GM23338 (cell line): ENCODE results near the gene MYO3B. TPM values are rescaled to one million over a fixed set of nuclear protein-coding genes. Genes with fewer than 3 reads are reported as not detected.

Experiments used
- ATAC-seq: fragments of 200-7000 bp; cut with Tn5 transposase; 3 replicates; pipeline ENCODE4 v1.9.1; 2020
- DNase-seq: peaks from one replicate; pipeline ENCODE4 v3.0.0-alpha.2; 2015; ENCODE audit warnings: low spot score
- H2AFZ ChIP-seq: fragments of 200-600 bp; sonication (generic); 2 replicates; pipeline ENCODE4 v1.8.0; 2016; ENCODE audit warnings: antibody characterized with exemption, mild to moderate bottlenecking, moderate library complexity
- H3F3A ChIP-seq: fragments of 200-600 bp; sonication (generic); replicated peaks from 2 replicates; pipeline ENCODE4 v1.8.0; 2017; ENCODE audit warnings: antibody characterized with exemption, mixed run types, low read depth
- H3K27ac ChIP-seq: fragments of 200-600 bp; sonication (generic); 2 replicates; pipeline ENCODE4 v1.6.1; 2016; ENCODE audit warnings: low read depth
- H3K27me3 ChIP-seq: fragments of 200-600 bp; sonication (generic); 2 replicates; pipeline ENCODE4 v1.8.0; 2016; ENCODE audit warnings: mild to moderate bottlenecking, mixed run types, moderate library complexity; ENCODE audit not compliant: insufficient read depth
- H3K36me3 ChIP-seq: fragments of 200-600 bp; sonication (generic); 2 replicates; pipeline ENCODE4 v1.8.0; 2016; ENCODE audit warnings: mild to moderate bottlenecking; ENCODE audit not compliant: insufficient read depth
- H3K4me1 ChIP-seq: fragments of 200-600 bp; sonication (generic); 2 replicates; pipeline ENCODE4 v1.8.0; 2016; ENCODE audit warnings: mild to moderate bottlenecking, moderate library complexity; ENCODE audit not compliant: insufficient read depth
- H3K4me2 ChIP-seq: fragments of 200-600 bp; sonication (generic); 2 replicates; pipeline ENCODE4 v1.7.1; 2017; ENCODE audit warnings: mixed run types
- H3K4me3 ChIP-seq: fragments of 200-600 bp; sonication (generic); 2 replicates; pipeline ENCODE4 v1.6.1; 2016; ENCODE audit warnings: mixed run types
- H3K79me2 ChIP-seq: fragments of 200-600 bp; sonication (generic); replicated peaks from 2 replicates; pipeline ENCODE4 v1.8.0; 2017; ENCODE audit warnings: mild to moderate bottlenecking; ENCODE audit not compliant: insufficient read depth
- H3K9me2 ChIP-seq: fragments of 200-600 bp; sonication (generic); 2 replicates; pipeline ENCODE4 v1.8.0; 2017; ENCODE audit not compliant: insufficient read depth
- H4K20me1 ChIP-seq: fragments of 200-600 bp; sonication (generic); replicated peaks from 2 replicates; pipeline ENCODE4 v1.8.0; 2017; ENCODE audit warnings: mild to moderate bottlenecking; ENCODE audit not compliant: insufficient read depth
- H3K27ac Mint-ChIP-seq: 2 replicates; pipeline ENCODE4 v1.8.0; 2020; ENCODE audit warnings: inconsistent platforms, mild to moderate bottlenecking, moderate library complexity, mixed read lengths
- H3K27me3 Mint-ChIP-seq: 3 replicates; pipeline ENCODE4 v1.8.0; 2022; ENCODE audit warnings: low read depth, mild to moderate bottlenecking, moderate library complexity, mixed read lengths, inconsistent platforms; ENCODE audit not compliant: insufficient read depth, poor library complexity
- H3K36me3 Mint-ChIP-seq: 3 replicates; pipeline ENCODE4 v1.8.0; 2021; ENCODE audit warnings: low read depth, mild to moderate bottlenecking, inconsistent platforms, moderate library complexity, mixed read lengths
- H3K4me1 Mint-ChIP-seq: 3 replicates; pipeline ENCODE4 v1.8.0; 2020; ENCODE audit warnings: mild to moderate bottlenecking, inconsistent platforms, mixed read lengths
- H3K4me3 Mint-ChIP-seq: 3 replicates; pipeline ENCODE4 v1.8.0; 2021; ENCODE audit warnings: moderate library complexity, mild to moderate bottlenecking, inconsistent platforms, mixed read lengths
- H3K9me3 Mint-ChIP-seq: 3 replicates; pipeline ENCODE4 v1.8.0; 2020; ENCODE audit warnings: moderate library complexity, mild to moderate bottlenecking, inconsistent platforms, mixed read lengths
- JUNB ChIP-seq: IDR thresholded peaks from one replicate; pipeline ENCODE4 v1.6.1; 2016; ENCODE audit warnings: antibody characterized with exemption; ENCODE audit not compliant: unreplicated experiment
- ZNF114 ChIP-seq: fragments of 250-450 bp; sonication (Bioruptor Pico); IDR thresholded peaks from 2 replicates; pipeline ENCODE4 v1.5.0; 2020; ENCODE audit warnings: mild to moderate bottlenecking, moderate library complexity
- ZNF462 ChIP-seq: fragments of 250-450 bp; sonication (Bioruptor Pico); IDR thresholded peaks from 2 replicates; pipeline ENCODE4 v1.5.0; 2020; ENCODE audit warnings: mild to moderate bottlenecking, moderate library complexity
- polyA plus RNA-seq: library from polyadenylated mRNA; unstranded; fragments of >200 nt; fragmentation: Nextera tagmentation; extraction: Ambion mirVana; gene quantifications from 2 replicates; pipeline ENCODE4 v1.2.1, GENCODE V29; 2016
- total RNA-seq: library from RNA; depleted of rRNA; stranded (reverse); fragments of >200 nt; shearing (Covaris generic); gene quantifications from 2 replicates; pipeline ENCODE4 v1.2.3, GENCODE V29; 2014
- TF ChIP-seq, protein P1 (sequence below): IDR thresholded peaks from one replicate; pipeline ENCODE4 v1.6.1; 2018; ENCODE audit warnings: antibody characterized with exemption; ENCODE audit not compliant: unreplicated experiment
- TF ChIP-seq, protein P2 (sequence below): IDR thresholded peaks from 2 replicates; pipeline ENCODE4 v1.6.1; 2016; ENCODE audit warnings: antibody characterized with exemption

Gene MYO3B
- total and polyA plus RNA-seq, 2 experiments from 2014 or later: 0.42 TPM; not detected in 1

GRCh38 chr2:170284205-170284604 is 106.3 kb downstream of the MYO3B start:
- H4K20me1 ChIP-seq: no peaks in the 10 kb centered on the region
- Mint-ChIP-seq H3K9me3 (no peaks in the 10 kb centered on the region), H3K4me1 (peaks cover 3% of the 10 kb centered on the region; the same call in 1 of the 3 replicates), H3K36me3 (no peaks in the 10 kb centered on the region), H3K27me3 (no peaks in the 10 kb centered on the region), H3K27ac (no peak overlapping the region), H3K4me3 (no peak overlapping the region)
- no peak overlapping the region for H3K4me3 ChIP-seq
- no peaks in the 10 kb centered on the region for H3K4me1 ChIP-seq
- H3F3A ChIP-seq: no peaks in the 10 kb centered on the region
- H3K36me3 ChIP-seq: no peaks in the 10 kb centered on the region
- no peak overlapping the region for H2AFZ ChIP-seq
- DNase-seq (no peak), ATAC-seq (no peak)
- TF ChIP-seq JUNB: no peak
- TF ChIP-seq, protein P1, sequence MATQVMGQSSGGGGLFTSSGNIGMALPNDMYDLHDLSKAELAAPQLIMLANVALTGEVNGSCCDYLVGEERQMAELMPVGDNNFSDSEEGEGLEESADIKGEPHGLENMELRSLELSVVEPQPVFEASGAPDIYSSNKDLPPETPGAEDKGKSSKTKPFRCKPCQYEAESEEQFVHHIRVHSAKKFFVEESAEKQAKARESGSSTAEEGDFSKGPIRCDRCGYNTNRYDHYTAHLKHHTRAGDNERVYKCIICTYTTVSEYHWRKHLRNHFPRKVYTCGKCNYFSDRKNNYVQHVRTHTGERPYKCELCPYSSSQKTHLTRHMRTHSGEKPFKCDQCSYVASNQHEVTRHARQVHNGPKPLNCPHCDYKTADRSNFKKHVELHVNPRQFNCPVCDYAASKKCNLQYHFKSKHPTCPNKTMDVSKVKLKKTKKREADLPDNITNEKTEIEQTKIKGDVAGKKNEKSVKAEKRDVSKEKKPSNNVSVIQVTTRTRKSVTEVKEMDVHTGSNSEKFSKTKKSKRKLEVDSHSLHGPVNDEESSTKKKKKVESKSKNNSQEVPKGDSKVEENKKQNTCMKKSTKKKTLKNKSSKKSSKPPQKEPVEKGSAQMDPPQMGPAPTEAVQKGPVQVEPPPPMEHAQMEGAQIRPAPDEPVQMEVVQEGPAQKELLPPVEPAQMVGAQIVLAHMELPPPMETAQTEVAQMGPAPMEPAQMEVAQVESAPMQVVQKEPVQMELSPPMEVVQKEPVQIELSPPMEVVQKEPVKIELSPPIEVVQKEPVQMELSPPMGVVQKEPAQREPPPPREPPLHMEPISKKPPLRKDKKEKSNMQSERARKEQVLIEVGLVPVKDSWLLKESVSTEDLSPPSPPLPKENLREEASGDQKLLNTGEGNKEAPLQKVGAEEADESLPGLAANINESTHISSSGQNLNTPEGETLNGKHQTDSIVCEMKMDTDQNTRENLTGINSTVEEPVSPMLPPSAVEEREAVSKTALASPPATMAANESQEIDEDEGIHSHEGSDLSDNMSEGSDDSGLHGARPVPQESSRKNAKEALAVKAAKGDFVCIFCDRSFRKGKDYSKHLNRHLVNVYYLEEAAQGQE: no peak
- TF ChIP-seq ZNF462 (CRISPR knock-in tag): no peak
- TF ChIP-seq, protein P2, sequence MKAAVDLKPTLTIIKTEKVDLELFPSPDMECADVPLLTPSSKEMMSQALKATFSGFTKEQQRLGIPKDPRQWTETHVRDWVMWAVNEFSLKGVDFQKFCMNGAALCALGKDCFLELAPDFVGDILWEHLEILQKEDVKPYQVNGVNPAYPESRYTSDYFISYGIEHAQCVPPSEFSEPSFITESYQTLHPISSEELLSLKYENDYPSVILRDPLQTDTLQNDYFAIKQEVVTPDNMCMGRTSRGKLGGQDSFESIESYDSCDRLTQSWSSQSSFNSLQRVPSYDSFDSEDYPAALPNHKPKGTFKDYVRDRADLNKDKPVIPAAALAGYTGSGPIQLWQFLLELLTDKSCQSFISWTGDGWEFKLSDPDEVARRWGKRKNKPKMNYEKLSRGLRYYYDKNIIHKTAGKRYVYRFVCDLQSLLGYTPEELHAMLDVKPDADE: no peak
- TF ChIP-seq ZNF114 (CRISPR knock-in tag): no peak
- H3K4me2 ChIP-seq: no peak overlapping the region
- H3K27me3 ChIP-seq: peaks cover 7% of the 10 kb centered on the region; the same call in 1 of the 2 replicates
- no peaks in the 10 kb centered on the region for H3K9me2 ChIP-seq
- no peaks in the 10 kb centered on the region for H3K79me2 ChIP-seq
- H3K27ac ChIP-seq: no peak overlapping the region
